C4-2B (cell line): Measurements from ENCODE around the gene LGR6.

Source experiments
- ZFX ChIP-seq: fragments of 450-650 bp; IDR thresholded peaks from 2 replicates; pipeline ENCODE4 v1.6.1; 2017
- TF ChIP-seq, protein P1 (sequence below): fragments of 450-650 bp; conservative IDR thresholded peaks from 2 replicates; pipeline ENCODE4 v1.5.1; 2017; ENCODE audit warnings: mild to moderate bottlenecking

DNA sequence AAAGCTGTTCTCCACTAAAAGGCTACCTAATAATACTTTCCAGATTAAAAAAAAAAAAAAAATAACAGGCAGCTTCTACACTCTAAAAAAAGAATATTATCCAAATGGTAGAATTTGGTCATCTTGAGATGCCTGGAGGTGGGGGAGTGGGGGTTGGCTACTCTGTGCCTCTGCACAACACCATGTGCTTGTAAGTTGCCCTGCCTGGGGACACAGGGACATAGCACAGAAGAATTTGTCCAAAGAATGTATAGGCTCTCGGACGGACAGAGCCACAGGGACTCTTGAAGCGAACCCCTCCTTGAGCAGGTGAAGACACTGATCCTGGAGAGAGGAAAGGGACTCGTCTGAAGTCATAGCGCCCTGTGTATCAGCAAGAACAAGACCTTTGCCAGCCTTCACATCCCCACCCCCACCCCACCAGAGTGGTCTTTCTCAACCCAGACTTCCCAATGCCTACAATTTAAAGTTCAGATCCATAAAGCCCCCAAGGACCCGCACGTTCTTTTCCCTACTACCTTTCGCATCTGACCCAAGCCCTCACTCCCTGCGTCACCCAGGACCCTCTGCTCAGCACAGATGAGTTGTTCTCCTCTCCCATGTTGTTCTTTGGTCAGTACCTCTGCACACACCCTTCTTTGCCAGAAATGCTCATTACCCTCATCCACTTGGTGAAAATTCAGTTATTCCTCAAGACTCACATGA lies 72.6 kb downstream of the LGR6 start:
- TF ChIP-seq, protein P1, sequence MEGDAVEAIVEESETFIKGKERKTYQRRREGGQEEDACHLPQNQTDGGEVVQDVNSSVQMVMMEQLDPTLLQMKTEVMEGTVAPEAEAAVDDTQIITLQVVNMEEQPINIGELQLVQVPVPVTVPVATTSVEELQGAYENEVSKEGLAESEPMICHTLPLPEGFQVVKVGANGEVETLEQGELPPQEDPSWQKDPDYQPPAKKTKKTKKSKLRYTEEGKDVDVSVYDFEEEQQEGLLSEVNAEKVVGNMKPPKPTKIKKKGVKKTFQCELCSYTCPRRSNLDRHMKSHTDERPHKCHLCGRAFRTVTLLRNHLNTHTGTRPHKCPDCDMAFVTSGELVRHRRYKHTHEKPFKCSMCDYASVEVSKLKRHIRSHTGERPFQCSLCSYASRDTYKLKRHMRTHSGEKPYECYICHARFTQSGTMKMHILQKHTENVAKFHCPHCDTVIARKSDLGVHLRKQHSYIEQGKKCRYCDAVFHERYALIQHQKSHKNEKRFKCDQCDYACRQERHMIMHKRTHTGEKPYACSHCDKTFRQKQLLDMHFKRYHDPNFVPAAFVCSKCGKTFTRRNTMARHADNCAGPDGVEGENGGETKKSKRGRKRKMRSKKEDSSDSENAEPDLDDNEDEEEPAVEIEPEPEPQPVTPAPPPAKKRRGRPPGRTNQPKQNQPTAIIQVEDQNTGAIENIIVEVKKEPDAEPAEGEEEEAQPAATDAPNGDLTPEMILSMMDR, result no peak
- TF ChIP-seq ZFX, result no peak
